PC-9 (cell line): Measurements from ENCODE around the gene FAM120B. TPM values are rescaled to one million over a fixed set of nuclear protein-coding genes. Genes with fewer than 3 reads are reported as not detected.
A peak's percentile ranks its signal among the peaks of the same experiment; 100 is the strongest.

Source experiments
- BruUV-seq: library from RNA; stranded (reverse); fragments of 400-500 nt; replicated peaks from 2 replicates; lab custom pipeline; 2021; lab: Mats Ljungman, UMichigan
- CTCF ChIA-PET: fragments of 300-600 bp; sonication (Branson Sonifier 250); formaldehyde crosslinking; loops from one replicate; lab custom pipeline; 2022; ENCODE audit warnings: antibody characterized with exemption; lab: Charles Lee
- POLR2A ChIA-PET: fragments of 300-600 bp; sonication (Branson Sonifier 250); formaldehyde crosslinking; loops from one replicate; lab custom pipeline; 2022; ENCODE audit warnings: antibody characterized with exemption; ENCODE audit not compliant: unreplicated experiment; lab: Charles Lee
- DNase-seq, 2 experiments: peaks; one replicate each; pipeline versions ENCODE4 v3.0.0 to v3.0.0-alpha.2; 2015 to 2022; ENCODE audit warnings: mixed read lengths in 1 of 2
- H2AFZ ChIP-seq: fragments of 200-600 bp; sonication (generic); 2 replicates; pipeline ENCODE4 v1.8.1; 2017; ENCODE audit warnings: antibody characterized with exemption
- H3F3A ChIP-seq: fragments of 200-600 bp; sonication (generic); 2 replicates; pipeline ENCODE4 v1.8.1; 2017; ENCODE audit warnings: antibody characterized with exemption, mild to moderate bottlenecking, low read depth; ENCODE audit not compliant: insufficient read depth
- H3K27ac ChIP-seq: fragments of 200-600 bp; sonication (generic); 2 replicates; pipeline ENCODE4 v1.6.1; 2016; ENCODE audit warnings: mixed run types
- H3K27me3 ChIP-seq: fragments of 200-600 bp; sonication (generic); 2 replicates; pipeline ENCODE4 v1.6.1; 2016; ENCODE audit warnings: low read depth, mixed run types; ENCODE audit not compliant: insufficient read depth
- H3K36me3 ChIP-seq: fragments of 200-600 bp; sonication (generic); 2 replicates; pipeline ENCODE4 v1.6.1; 2016; ENCODE audit warnings: low read depth, mixed run types
- H3K4me1 ChIP-seq: fragments of 200-600 bp; sonication (generic); replicated peaks from 2 replicates; pipeline ENCODE4 v1.6.1; 2016; ENCODE audit warnings: mixed run types; ENCODE audit not compliant: insufficient read depth
- H3K4me2 ChIP-seq: fragments of 200-600 bp; sonication (generic); 2 replicates; pipeline ENCODE4 v1.6.1; 2017; ENCODE audit warnings: mixed run types
- H3K4me3 ChIP-seq: fragments of 200-600 bp; sonication (generic); 2 replicates; pipeline ENCODE4 v1.6.1; 2016; ENCODE audit warnings: mixed run types
- H3K79me2 ChIP-seq: fragments of 200-600 bp; sonication (generic); 2 replicates; pipeline ENCODE4 v1.6.1; 2017; ENCODE audit warnings: low read depth, mixed run types
- H3K9me2 ChIP-seq: fragments of 200-600 bp; sonication (generic); 2 replicates; pipeline ENCODE4 v1.8.1; 2017; ENCODE audit warnings: mild to moderate bottlenecking; ENCODE audit not compliant: insufficient read depth
- H3K9me3 ChIP-seq: fragments of 200-600 bp; sonication (generic); 2 replicates; pipeline ENCODE4 v1.8.1; 2016; ENCODE audit warnings: low read depth; ENCODE audit not compliant: insufficient read depth
- H4K20me1 ChIP-seq: fragments of 200-600 bp; sonication (generic); 2 replicates; pipeline ENCODE4 v1.8.1; 2017; ENCODE audit not compliant: insufficient read depth
- CTCF ChIP-seq: fragments of 200-600 bp; sonication (generic); conservative IDR thresholded peaks from 2 replicates; pipeline ENCODE4 v1.6.1; 2017; ENCODE audit warnings: mixed run types, antibody characterized with exemption, mild to moderate bottlenecking, moderate library complexity
- EZH2 ChIP-seq: fragments of 200-600 bp; sonication (generic); IDR thresholded peaks from 2 replicates; pipeline ENCODE4 v1.8.0; 2017; ENCODE audit warnings: antibody characterized with exemption, low read depth
- intact Hi-C: fragments of 100-400 bp; cut with micrococcal nuclease; formaldehyde crosslinking; loops from one replicate; pipeline ENCODE4 v1.10.0; 2022; ENCODE audit not compliant: unreplicated experiment
- total RNA-seq: library from RNA; stranded (reverse); gene quantifications from 2 replicates; pipeline ENCODE4 v1.2.3, GENCODE V29; 2021

The FAM120B gene
- total RNA-seq, 1 experiment from 2014 or later: 14.3 TPM

GRCh38 chr6:170344631-170345576 lies 38.3 kb downstream of the FAM120B start:
- TF ChIP-seq CTCF (no peak), EZH2 (no peak)
- no TSS peak for BruUV-seq
- intact Hi-C loops: no loop called here
- peaks cover 15% of the 10 kb centered on the region; the same call in 1 of the 2 replicates for H3K36me3 ChIP-seq
- H4K20me1 ChIP-seq: peaks cover 13% of the 10 kb centered on the region; the same call in 1 of the 2 replicates
- peaks cover 4% of the 10 kb centered on the region for H3K4me1 ChIP-seq
- no peaks in the 10 kb centered on the region; the same call in 1 of the 2 replicates for H3K9me3 ChIP-seq
- H3K27ac ChIP-seq: no peak overlapping the region; the same call in 1 of the 2 replicates
- no peak overlapping the region for H2AFZ ChIP-seq
- H3K27me3 ChIP-seq: no peaks in the 10 kb centered on the region
- no peaks in the 10 kb centered on the region for H3K9me2 ChIP-seq
- H3K4me3 ChIP-seq: no peak overlapping the region
- peak; percentile 34 to 65 for DNase-seq
- peaks cover 10% of the 10 kb centered on the region for H3F3A ChIP-seq
- ChIA-PET POLR2A (no interaction called here), CTCF (no interaction called here)
- H3K79me2 ChIP-seq: 0 out of 2 replicates have a peak, but pooled peaks cover 4% of the 10 kb centered on the region
- peak overlapping the region; percentile 10; the same call in 1 of the 2 replicates for H3K4me2 ChIP-seq

GRCh38 chr6:170345662-170346061 lies 39.1 kb downstream of the FAM120B start:
- H3K27ac ChIP-seq: no peak overlapping the region
- CTCF ChIA-PET: no interaction called here

More at GRCh38 chr6:170345662-170346061, 39.1 kb downstream of the FAM120B start:
- no peaks in the 10 kb centered on the region for H3K27me3 ChIP-seq
- peaks cover 10% of the 10 kb centered on the region for H3F3A ChIP-seq
- no peak for DNase-seq
- POLR2A ChIA-PET: no interaction called here
- peaks cover 4% of the 10 kb centered on the region for H3K4me1 ChIP-seq
- no peak overlapping the region for H3K4me2 ChIP-seq
- intact Hi-C loops: no loop called here
- TF ChIP-seq CTCF: no peak
- no peak for TF ChIP-seq EZH2
- 0 out of 2 replicates have a peak, but pooled peaks cover 4% of the 10 kb centered on the region for H3K79me2 ChIP-seq
- peaks cover 23% of the 10 kb centered on the region for H3K36me3 ChIP-seq
- H2AFZ ChIP-seq: no peak overlapping the region
- no TSS peak for BruUV-seq
- no peaks in the 10 kb centered on the region for H3K9me2 ChIP-seq
- H4K20me1 ChIP-seq: peaks cover 7% of the 10 kb centered on the region; the same call in 1 of the 2 replicates
- H3K4me3 ChIP-seq: no peak overlapping the region
- H3K9me3 ChIP-seq: peaks cover 5% of the 10 kb centered on the region
